ENCODE data around the gene ABCC1. TPM values are rescaled to one million over a fixed set of nuclear protein-coding genes. Genes with fewer than 3 reads are reported as not detected.

The ABCC1 gene
- total RNA-seq, 1 donor from 2014 or later = 18.1 TPM

DNA sequence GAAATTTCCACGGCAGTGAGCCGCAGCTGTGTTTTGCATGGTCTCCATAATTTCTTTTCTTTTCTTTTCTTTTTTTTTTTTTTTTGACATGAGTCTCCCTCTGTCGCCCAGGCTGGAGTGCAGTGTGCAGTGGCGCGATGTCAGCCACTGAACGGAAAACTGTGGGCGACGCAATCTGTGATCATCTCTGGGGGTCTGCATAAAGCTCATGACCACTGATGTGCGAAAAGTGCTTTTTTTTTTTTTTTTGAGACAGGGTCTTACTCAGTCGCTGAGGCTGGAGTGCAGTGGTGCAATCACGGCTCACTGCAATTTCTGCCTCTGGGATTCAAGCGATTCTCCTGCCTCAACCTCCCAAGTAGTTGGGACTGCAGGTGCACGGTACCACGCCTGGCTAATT is 156.2 kb downstream of the ABCC1 start:
- no peak overlapping the region for H3K4me3 ChIP-seq (ENCODE audit: low read depth, low read length)
- TF ChIP-seq CTCF (conservative IDR thresholded peaks at IDR 0.05; ENCODE audit: low read depth, low read length) = no peak
- no peak for DNase-seq (ENCODE audit: low read depth)

- H3K4me3 ChIP-seq (ENCODE audit: low read depth, low read length) = no peak overlapping the region
- DNase-seq (ENCODE audit: low read depth) = no peak
- TF ChIP-seq CTCF (conservative IDR thresholded peaks at IDR 0.05; ENCODE audit: low read depth, low read length) = no peak
Observed at GRCh38 chr16:16106466-16106865, 157.1 kb downstream of the ABCC1 start.

DNA sequence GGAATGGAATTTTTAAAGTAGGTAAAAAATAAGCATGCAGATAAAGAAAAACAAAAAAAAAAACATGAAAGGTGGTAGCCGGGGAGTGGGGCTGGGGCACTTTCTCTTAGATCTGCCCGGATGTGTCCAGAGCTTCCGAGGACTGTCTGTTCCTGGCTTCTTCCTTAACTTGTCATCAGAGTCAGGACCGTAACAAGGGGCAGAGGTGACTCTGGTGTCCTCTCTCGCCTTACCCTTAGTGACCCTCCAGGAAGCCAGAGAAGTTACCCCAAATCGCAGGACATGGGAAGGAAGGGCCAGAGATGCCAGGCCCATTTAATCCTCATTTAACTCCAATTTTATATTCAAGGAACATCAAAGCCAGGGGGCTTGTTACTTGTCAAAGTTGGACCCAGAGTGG is 158.4 kb downstream of the ABCC1 start:
- no peak for DNase-seq (ENCODE audit: low read depth)
- TF ChIP-seq CTCF (conservative IDR thresholded peaks at IDR 0.05; ENCODE audit: low read depth, low read length) = no peak
- no peak overlapping the region for H3K4me3 ChIP-seq (ENCODE audit: low read depth, low read length)

DNA sequence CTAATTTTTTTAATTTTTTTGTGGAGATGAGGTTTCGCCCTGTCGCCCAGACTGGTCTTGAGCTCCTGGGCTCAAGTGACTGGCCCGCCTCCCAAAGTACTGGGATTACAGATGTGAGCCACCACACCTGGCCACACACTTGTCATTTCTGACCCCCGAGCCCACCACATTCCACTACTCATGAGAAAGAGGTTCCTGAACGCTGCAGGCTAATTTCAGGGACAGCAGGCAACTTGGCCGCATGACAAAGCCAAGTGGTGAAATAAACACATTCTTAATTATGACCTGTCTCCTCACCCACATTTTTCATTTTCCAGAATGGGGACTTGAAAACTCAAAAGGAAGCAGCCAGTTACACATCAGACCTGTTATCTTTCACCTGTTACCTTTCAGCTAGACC is 159.3 kb downstream of the ABCC1 start:
- no peak overlapping the region for H3K4me3 ChIP-seq (ENCODE audit: low read depth, low read length)
- no peak for DNase-seq (ENCODE audit: low read depth)
- no peak for TF ChIP-seq CTCF (conservative IDR thresholded peaks at IDR 0.05; ENCODE audit: low read depth, low read length)

- no peak for TF ChIP-seq CTCF (conservative IDR thresholded peaks at IDR 0.05; ENCODE audit: low read depth, low read length)
- no peak for DNase-seq (ENCODE audit: low read depth)
- H3K4me3 ChIP-seq (ENCODE audit: low read depth, low read length) = no peak overlapping the region
Observed at GRCh38 chr16:16109453-16110110, 160.2 kb downstream of the ABCC1 start.

DNA sequence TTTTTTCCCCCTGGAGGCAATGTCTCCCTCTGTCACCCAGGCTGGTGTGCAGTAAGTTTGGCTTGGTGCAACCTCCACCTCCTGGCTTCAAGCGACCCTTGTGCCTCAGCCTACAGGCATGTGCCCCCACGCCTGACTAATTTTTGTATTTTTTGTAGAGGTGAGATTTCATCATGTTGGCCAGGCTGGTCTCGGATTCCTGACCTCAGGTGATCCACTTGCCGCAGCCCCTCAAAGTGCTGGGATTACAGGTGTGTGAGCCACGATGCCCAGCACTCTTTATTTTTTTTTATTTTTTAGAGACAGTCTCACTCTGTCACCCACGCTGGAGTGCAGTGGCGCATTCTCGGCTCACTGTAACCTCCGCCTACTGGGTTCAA is 160.7 kb downstream of the ABCC1 start:
- no peak for TF ChIP-seq CTCF (conservative IDR thresholded peaks at IDR 0.05; ENCODE audit: low read depth, low read length)
- no peak for DNase-seq (ENCODE audit: low read depth)
- H3K4me3 ChIP-seq (ENCODE audit: low read depth, low read length) = no peak overlapping the region

GRCh38 chr16:16111639-16112038 is 162.2 kb downstream of the ABCC1 start:
- no peak for DNase-seq (ENCODE audit: low read depth)
- TF ChIP-seq CTCF (conservative IDR thresholded peaks at IDR 0.05; ENCODE audit: low read depth, low read length) = no peak
- H3K4me3 ChIP-seq (ENCODE audit: low read depth, low read length) = no peak overlapping the region

Measured in epithelial cell of proximal tubule (primary cell).